B cell (primary cell): ENCODE results near the gene IL1RL1.

ENCODE experiments used
- EZH2 ChIP-seq: IDR thresholded peaks from 2 replicates; pipeline ENCODE4 v1.6.1; 2012; ENCODE audit warnings: borderline replicate concordance, low read depth, mild to moderate bottlenecking, moderate library complexity, low read length; ENCODE audit not compliant: insufficient read depth, poor library complexity, severe bottlenecking
- TF ChIP-seq, protein P1 (sequence below): fragments of 200-600 bp; IDR thresholded peaks from one replicate; pipeline ENCODE4 v1.8.0; 2022; ENCODE audit warnings: antibody characterized with exemption, mild to moderate bottlenecking

DNA sequence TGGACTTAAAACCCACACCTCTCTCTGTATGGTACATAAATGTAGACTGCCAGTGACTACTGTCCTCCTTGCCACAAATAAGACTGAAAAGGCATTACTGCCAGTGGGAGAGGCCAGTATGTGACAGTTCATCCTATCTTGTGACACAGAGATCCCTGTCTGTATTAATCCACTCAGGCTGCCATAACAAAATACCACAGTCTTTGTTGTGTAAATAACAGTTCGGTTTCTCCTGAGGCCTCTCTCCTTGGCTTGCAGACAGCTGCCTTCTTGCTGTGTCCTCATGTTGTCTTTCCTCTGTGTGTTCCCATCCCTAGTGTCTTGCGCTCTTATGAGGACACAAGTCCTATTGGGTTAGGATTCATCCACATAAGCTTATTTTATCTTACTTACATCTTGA, 46.4 kb upstream of the IL1RL1 start:
- TF ChIP-seq, protein P1, sequence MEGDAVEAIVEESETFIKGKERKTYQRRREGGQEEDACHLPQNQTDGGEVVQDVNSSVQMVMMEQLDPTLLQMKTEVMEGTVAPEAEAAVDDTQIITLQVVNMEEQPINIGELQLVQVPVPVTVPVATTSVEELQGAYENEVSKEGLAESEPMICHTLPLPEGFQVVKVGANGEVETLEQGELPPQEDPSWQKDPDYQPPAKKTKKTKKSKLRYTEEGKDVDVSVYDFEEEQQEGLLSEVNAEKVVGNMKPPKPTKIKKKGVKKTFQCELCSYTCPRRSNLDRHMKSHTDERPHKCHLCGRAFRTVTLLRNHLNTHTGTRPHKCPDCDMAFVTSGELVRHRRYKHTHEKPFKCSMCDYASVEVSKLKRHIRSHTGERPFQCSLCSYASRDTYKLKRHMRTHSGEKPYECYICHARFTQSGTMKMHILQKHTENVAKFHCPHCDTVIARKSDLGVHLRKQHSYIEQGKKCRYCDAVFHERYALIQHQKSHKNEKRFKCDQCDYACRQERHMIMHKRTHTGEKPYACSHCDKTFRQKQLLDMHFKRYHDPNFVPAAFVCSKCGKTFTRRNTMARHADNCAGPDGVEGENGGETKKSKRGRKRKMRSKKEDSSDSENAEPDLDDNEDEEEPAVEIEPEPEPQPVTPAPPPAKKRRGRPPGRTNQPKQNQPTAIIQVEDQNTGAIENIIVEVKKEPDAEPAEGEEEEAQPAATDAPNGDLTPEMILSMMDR, result no peak
- TF ChIP-seq EZH2, result no peak
